Measurements from ENCODE around the gene DDX54.

Gene DDX54

GRCh38 chr12:113181975-113182374 is 3.3 kb downstream of the DDX54 start:
- peak overlapping the region; percentile 35 for H3K4me3 ChIP-seq (ENCODE audit: low read length, poor library complexity, severe bottlenecking)
- H3K9ac ChIP-seq (ENCODE audit: low read depth, low read length, poor library complexity, severe bottlenecking) = peak overlapping the region; percentile 28
- no peak overlapping the region for H2AFZ ChIP-seq (ENCODE audit: low read length)
- no peaks in the 10 kb centered on the region for H3K27me3 ChIP-seq (ENCODE audit: insufficient read depth, low read length, poor library complexity, severe bottlenecking)
- no peaks in the 10 kb centered on the region for H3F3A ChIP-seq (ENCODE audit: low read depth)
- H3K4me2 ChIP-seq (ENCODE audit: low read depth, low read length, poor library complexity, severe bottlenecking) = peak overlapping the region; percentile 96
- H3K36me3 ChIP-seq (ENCODE audit: insufficient read depth, low read length) = peaks cover 40% of the 10 kb centered on the region; the same call in 1 of the 2 replicates
- H3K4me1 ChIP-seq (ENCODE audit: insufficient read depth, low read length, poor library complexity, severe bottlenecking) = peaks cover 27% of the 10 kb centered on the region
- H3K9me3 ChIP-seq (ENCODE audit: insufficient read depth, low read depth, low read length) = no peaks in the 10 kb centered on the region
- TF ChIP-seq EZH2phosphoT487 (IDR thresholded peaks at IDR 0.05; ENCODE audit: borderline replicate concordance) (no peak), CTCF (conservative IDR thresholded peaks at IDR 0.05; ENCODE audit: low read length) (no peak)
- peaks cover 45% of the 10 kb centered on the region for H4K20me1 ChIP-seq (ENCODE audit: insufficient read depth, low read length, poor library complexity, severe bottlenecking)
- no peaks in the 10 kb centered on the region for H3K9me2 ChIP-seq (replicated peaks; ENCODE audit: low read depth, low read length)
- peaks cover 54% of the 10 kb centered on the region for H3K79me2 ChIP-seq (ENCODE audit: insufficient read depth, low read length)

- no peak for TF ChIP-seq EZH2phosphoT487 (IDR thresholded peaks at IDR 0.05; ENCODE audit: borderline replicate concordance)
- TF ChIP-seq CTCF (conservative IDR thresholded peaks at IDR 0.05; ENCODE audit: low read length) = no peak
- Histone ChIP-seq H3K4me1 (ENCODE audit: insufficient read depth, low read length, poor library complexity, severe bottlenecking) (peaks cover 16% of the 10 kb centered on the region), H3F3A (ENCODE audit: low read depth) (no peaks in the 10 kb centered on the region), H3K9me2 (replicated peaks; ENCODE audit: low read depth, low read length) (no peaks in the 10 kb centered on the region), H2AFZ (ENCODE audit: low read length) (no peak overlapping the region), H3K4me2 (ENCODE audit: low read depth, low read length, poor library complexity, severe bottlenecking) (no peak overlapping the region), H3K27me3 (ENCODE audit: insufficient read depth, low read length, poor library complexity, severe bottlenecking) (no peaks in the 10 kb centered on the region), H4K20me1 (ENCODE audit: insufficient read depth, low read length, poor library complexity, severe bottlenecking) (peaks cover 34% of the 10 kb centered on the region), H3K9me3 (ENCODE audit: insufficient read depth, low read depth, low read length) (no peaks in the 10 kb centered on the region), H3K9ac (ENCODE audit: low read depth, low read length, poor library complexity, severe bottlenecking) (no peak overlapping the region), H3K4me3 (ENCODE audit: low read length, poor library complexity, severe bottlenecking) (no peak overlapping the region), H3K36me3 (ENCODE audit: insufficient read depth, low read length) (peaks cover 45% of the 10 kb centered on the region; the same call in 1 of the 2 replicates), H3K79me2 (ENCODE audit: insufficient read depth, low read length) (peaks cover 41% of the 10 kb centered on the region)
These were observed 4.9 kb downstream of the DDX54 start for GRCh38 chr12:113180333-113180732.

GRCh38 chr12:113179023-113179422 is 6.3 kb downstream of the DDX54 start:
- Histone ChIP-seq H3K27me3 (ENCODE audit: insufficient read depth, low read length, poor library complexity, severe bottlenecking) (no peaks in the 10 kb centered on the region), H3K36me3 (ENCODE audit: insufficient read depth, low read length) (peaks cover 56% of the 10 kb centered on the region; the same call in 1 of the 2 replicates), H4K20me1 (ENCODE audit: insufficient read depth, low read length, poor library complexity, severe bottlenecking) (peaks cover 29% of the 10 kb centered on the region), H3K4me3 (ENCODE audit: low read length, poor library complexity, severe bottlenecking) (no peak overlapping the region), H3K4me1 (ENCODE audit: insufficient read depth, low read length, poor library complexity, severe bottlenecking) (peaks cover 12% of the 10 kb centered on the region), H3K9me2 (replicated peaks; ENCODE audit: low read depth, low read length) (no peaks in the 10 kb centered on the region), H3K4me2 (ENCODE audit: low read depth, low read length, poor library complexity, severe bottlenecking) (no peak overlapping the region), H3K9ac (ENCODE audit: low read depth, low read length, poor library complexity, severe bottlenecking) (no peak overlapping the region), H3K9me3 (ENCODE audit: insufficient read depth, low read depth, low read length) (no peaks in the 10 kb centered on the region), H3K79me2 (ENCODE audit: insufficient read depth, low read length) (peaks cover 35% of the 10 kb centered on the region), H2AFZ (ENCODE audit: low read length) (no peak overlapping the region), H3F3A (ENCODE audit: low read depth) (no peaks in the 10 kb centered on the region)
- TF ChIP-seq EZH2phosphoT487 (IDR thresholded peaks at IDR 0.05; ENCODE audit: borderline replicate concordance) = no peak
- no peak for TF ChIP-seq CTCF (conservative IDR thresholded peaks at IDR 0.05; ENCODE audit: low read length)
